HG02943 (cell line): ENCODE data around the gene ABR.

ENCODE experiments used
- ATAC-seq: cut with Tn5 transposase; IDR thresholded peaks from one replicate; pipeline ENCODE4 v1.9.1; 2021; ENCODE audit warnings: mild to moderate bottlenecking, low read depth, moderate library complexity; ENCODE audit not compliant: unreplicated experiment

The ABR gene

DNA sequence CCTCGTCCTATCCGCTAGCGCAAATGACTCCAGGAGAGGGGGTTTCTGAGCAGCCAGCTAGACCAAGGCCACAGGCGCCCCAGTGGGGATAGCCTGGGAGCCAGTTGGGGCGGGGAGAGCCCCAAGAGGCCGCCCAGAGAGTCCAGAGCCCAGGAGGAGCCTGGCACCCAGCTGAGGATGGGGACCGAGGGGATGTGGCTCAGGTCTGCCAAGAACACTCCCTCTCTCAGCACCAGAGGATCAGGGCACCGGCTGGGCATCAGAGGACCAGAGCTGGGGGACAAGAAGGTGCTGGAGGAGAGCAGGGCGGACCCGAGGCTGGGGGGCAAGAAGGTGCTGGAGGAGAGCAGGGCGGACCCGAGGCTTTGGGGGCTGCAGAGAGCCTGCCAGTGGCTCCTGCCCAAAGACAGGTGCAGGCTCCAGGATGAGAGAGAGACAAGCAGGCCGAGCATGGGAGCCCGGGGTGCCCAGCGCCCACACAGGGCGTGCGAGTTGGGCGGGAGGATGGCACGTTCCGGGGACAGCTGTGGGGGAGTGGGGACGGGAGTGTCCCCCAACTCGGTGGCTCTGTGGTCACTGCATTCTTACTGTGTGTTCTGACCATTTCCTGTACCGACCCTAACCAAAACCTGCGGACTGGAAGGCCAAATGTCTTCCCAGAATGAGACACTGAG is 143.5 kb downstream of the ABR start:
- ATAC-seq = no peak

DNA sequence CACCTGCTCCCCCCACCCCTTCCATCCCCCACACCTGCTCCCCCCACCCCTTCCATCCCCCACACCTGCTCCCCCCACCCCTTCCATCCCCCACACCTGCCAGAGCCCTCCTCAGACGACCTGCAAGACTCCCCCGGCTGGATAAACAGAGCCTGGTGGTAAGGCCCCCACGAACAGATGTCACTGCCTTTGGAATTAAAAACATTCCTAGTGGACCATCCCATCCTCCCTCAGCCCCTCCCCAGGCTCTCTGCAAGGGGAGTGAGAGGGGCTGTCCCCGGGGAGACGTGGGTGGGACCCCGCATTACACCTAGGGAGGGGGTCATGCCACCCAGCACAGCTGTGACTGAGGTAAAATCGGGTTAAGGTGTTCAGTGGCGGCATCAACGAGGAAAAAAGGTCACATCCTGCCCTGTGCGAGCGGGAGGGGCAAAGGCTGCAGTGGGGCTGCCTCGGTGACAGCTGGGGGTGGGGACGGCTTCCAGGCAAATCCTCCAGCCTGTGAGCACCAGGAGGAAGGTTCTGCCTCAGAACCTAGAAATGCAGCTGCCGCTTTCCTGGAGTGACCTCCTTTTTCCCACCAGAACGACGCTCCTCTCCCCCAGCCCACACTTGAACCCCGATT is 144.1 kb downstream of the ABR start:
- ATAC-seq = no peak

DNA sequence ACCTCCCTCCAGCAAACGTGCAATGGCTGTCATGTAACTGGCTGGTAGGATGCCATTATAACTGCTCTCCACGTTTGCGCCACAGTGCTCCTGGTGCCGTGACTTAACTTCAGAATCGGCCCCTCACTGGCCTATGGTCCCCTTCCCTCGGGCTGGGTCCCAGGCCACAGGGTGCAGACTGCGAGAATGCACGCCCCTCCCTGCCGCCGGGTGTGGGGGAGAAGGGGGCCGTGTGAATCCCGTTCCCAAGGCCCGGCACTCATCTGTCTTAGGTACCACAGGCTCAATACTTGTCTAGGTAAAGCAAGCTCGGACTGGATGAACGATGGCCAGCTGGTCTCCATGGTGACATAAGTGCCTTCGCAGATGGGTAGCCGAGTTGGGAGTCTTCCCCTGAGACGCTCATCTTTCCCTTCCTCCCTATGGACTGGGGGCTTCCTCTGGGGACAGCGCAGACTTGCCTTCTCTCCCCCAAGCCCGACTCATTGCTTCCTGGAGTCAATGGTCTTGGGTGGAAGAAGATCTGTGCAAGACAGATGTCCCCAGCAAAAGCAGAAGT is 145.1 kb downstream of the ABR start:
- ATAC-seq = no peak

DNA sequence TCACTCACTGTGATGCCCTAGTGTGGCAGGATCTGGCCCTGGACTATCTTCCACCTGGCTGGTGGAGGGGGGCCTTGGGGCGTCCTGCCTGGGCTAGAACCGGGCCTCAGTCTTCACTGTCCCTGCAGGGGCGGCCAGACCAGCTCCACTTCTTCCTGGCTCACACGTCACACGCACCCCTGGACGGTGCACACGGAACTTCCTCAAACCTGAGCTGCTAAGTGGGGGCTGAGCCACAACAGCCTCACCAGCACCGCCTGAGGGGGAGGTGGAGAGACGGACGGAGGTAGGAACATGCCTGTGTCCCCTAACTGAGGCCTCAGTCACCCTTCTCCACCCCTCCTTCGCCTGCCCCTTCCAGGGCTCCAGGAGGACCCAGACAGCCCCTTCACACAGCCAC is 146.3 kb downstream of the ABR start:
- no peak for ATAC-seq

DNA sequence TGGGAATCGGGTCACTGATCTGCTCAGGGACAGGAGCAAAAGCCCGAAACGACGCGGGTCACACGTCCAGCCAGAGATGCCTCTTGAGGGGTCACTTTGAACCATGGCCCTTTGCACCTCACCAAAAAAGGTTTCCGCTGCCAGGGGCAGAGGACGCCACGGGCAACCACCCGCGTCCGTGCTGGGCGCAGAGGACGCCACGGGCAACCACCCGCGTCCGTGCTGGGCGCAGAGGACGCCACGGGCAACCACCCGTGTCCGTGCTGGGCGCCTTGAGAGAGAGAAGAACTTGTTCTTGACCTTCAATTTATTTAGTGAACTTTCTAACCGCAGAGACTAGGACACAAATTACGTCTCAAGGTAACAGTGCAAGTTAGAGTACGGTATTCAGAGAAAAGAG is 147.4 kb downstream of the ABR start:
- ATAC-seq = no peak

DNA sequence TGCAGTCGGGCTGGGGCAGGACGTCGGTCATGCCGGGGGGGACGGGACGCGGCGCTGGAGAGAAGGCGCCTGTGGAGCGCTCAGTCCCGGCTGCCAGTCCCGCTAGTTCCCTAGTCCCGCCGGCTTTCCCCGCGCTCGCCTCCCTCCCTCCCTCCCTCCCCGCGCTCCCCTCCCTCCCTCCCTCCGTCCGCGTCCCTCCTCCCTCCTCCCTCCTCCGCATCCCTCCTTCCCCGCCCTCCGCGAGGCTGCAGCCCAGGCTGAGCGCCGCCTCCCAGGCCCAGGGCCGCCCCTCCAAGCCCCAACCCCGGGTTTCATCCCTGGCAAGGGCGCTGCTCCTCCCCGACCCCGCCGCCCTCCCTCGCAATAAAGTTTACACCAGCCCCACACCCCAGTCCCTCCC is 148.1 kb downstream of the ABR start:
- ATAC-seq = no peak

DNA sequence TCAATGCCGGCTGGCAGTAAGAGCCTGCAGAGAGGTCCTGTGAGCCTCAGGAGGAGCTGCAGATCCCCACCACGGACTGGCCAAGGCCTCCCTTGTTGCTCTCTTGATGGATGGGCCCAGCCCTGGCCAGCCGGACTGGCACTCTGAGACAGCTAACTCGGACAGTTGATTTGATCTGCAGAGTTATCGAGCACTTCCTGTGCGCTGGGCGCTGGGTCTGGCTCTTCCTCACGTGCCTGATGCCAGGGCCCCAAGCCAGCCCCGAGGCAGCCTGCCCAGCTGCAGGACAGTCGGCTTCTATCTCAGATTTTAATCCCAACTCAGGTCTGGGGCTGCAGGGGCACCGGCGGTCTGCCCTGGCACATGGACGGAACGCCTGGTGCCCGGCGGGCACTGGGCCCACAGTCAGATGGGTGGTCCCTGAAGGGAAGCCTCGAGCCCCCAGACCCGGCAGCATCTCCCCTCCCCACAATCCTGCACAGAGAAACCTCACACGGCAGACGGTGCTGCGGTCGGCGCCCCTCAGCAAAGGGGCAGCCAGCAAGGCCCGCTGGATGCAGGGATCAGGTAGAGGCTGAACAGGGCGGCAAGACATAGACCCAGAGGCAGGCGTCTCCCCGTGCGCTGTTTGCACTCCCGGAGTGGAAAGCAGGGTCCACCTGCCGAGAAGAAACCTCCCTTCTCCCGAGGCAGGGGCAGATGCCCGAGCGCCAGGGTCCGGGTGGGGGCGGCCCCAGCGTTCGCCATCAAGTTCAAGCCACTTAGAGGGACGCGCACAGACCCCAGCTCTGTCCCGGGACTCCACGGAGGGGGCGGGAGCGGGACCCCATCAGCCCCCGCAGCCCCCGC is 148.9 kb downstream of the ABR start:
- ATAC-seq = no peak

DNA sequence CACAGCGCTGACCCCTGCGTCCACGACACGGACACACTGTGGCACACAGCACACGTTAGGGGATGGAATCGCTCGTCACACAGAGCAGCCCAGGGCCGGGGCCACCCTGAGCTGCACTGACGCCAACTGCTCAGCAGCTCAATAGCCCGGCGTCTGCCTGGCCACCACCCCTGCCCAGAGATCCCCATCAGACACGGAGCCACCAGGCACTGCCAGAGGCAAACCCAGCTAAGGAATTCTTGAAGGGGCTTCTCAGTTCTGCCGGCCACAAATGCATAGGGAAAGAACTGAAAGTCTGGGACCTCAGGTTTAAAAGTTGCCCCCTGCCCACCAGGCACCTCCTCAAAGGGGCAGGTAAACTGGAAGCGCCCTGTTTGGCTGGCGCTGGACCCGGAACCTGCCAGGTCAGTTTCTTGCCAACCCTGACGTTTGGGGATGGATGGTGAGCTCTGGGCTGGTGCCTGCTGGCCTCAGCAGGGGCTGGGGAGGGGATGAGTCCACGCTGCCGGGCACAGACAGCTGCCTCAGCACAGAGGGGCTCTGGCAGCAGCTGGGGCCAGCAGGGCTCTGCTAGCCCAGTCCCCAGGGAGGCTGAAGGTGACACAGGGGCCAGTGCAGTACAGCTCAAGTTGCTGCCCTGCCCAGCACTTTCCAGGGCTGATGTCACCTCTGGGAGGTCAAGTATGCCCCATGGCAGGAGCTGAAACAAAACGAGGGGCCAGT is 149.7 kb downstream of the ABR start:
- ATAC-seq = no peak

DNA sequence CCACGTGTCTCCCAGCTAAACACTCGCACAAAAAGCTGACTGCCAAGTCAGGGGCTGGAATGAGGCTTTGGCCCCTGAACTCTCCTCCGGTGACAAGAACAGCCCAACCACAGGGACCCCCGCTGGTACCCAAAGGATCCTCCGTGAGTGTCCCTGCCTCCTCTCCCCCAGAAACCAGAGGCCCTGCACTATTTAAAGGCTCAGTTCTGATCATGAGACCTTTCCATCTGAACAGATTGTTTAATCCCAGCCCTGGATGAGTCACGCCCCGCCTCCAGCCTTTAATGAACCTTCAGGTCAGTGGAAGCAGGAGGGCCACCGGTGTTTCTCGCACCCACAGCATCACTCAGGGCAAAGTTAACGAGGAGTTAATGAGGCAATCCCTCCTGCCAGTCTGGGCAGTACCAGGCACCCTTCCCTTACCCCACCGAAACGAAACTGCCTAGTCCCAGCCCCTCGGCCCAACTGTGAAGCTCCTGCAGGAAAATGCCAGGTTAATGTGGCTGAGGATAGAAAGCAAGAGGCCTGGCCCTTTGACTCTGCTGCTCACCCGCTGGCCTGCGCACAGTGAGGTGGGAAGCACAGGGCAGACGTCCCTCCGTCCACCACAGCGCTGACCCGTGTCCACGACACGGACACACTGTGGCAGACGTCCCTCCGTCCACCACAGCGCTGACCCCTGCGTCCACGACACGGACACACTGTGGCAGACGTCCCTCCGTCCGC is 150.4 kb downstream of the ABR start:
- ATAC-seq = no peak

DNA sequence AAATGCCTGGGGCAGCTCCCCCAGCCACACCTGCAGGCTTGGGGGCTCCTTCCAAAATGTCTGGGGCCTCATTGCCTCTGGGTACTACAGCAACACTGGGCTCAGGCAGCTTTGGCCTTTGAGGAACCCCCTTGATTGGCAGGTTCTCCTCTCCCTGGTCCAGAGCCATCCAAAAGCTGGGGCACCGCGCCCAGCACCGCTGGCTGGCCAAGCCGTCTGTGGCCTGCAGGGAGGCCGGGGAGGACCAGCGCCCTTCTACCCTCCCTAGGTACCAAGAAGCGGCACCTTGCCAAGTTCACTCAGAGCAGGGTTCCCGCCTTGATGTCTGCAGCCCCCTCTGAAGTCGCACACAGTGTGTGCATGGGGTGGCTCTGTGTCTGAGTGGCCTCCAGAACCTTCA is 152.7 kb downstream of the ABR start:
- no peak for ATAC-seq

DNA sequence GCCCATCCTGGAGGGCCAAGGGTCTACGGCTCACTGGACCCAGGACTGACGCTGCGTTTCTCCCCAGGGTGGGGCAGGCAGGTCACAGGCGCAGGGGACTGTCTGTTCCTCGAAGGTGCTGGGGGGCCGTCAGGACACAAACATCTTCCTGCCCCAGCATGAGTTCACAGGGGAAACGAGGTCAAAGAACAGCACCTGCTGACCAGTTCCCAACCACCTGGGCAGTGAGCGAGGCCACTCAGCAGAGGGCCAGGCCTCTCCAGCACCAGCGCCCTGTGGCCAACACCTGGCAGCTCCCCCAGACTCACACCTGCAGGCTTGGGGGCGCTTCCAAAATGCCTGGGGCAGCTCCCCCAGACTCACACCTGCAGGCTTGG is 153.2 kb downstream of the ABR start:
- ATAC-seq = no peak

DNA sequence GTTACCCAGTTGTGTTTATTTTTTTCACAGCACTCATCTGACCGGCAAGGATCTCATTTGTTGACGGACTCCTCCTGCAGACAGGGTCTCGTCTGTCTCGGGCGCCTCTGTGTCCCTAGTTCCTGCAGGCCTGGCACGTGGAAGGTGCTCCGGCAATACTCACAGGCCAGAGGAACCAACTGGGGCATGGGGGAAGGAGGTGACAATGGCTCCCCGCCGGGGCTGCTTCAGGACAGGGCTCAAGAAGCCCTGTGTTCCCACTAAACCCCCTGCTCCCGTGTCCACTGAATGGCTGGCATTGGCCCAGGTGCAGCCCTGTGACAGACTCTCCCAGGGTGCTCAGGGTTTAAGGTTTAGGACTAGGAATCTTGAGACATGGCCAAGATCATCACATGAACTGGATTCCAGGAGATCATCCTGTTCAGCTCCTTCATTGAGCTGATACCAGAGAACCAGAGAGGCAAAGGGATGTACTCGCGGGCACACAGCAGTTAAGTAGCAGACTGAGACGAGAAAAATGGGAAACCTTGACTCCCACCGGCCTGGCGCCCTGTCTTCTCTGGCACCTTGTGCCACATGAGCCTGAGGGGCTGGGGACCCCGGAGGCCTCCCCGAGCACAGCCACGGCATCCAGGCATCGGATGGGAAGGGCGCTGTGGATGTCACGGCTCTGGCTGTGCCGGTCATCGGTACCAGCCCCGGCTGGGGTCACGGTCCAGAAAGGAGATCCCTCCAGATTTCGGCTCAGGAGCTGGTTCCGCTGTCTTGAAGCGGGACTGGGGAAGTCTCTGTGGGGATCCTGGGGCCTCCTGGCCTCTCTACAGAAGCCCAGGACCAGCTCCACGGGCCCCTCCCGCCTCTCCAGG is 153.8 kb downstream of the ABR start:
- ATAC-seq = no peak

DNA sequence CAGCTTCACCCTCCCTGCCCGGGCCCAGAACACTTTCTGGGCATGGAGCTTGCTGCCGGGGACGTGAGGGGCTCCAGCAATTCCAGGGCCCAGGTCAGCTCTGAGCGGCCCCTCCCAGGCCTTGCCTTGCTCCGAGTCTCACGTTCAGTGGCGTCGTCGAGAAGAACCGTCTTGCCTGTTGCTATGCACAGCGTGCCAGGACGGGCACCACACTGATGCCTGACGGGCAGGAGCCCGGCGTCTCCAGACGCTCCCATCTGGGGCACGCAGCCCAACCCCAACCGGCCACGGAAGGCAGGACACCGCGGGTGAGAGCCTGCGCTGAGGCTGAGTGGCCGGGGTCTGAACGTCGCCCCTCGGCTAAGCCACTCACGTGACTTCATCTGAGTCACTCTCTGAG is 155.7 kb downstream of the ABR start:
- ATAC-seq = no peak

DNA sequence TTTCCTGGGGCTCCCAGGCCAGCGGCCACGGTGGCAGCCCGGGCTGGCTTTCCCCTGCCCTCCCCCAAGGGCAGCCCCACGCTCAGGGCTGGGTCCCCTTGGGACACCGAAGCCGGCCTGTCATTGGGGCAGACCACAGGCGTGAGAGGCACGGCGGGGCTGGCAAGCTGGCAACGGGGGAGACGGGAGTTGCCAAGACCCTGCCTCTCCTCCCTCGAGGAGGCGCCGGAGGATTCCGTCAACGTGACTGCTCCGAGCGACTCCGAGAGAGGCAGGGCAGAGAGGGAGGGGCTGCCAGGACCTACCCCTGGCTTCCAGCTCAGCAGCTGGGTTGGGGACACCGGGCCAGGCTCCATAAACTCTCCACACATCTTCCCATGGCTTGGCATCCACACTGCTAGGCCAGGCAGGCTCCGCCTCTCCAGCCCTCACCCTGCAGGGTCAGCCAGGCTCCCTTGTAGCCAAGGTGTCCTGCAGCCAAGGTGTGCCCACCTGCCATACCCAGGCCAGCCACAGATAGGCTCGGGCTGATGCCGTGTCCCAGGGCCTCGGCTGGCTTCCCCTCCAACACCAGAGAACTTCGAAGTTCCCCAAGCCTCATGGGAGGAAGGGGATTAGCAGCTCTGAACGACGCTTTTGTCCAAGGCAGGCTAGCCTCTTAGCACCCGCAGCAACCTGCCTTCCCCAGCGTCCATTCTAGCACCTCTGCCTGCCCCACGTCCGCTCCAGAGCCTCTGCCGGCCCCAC is 157.3 kb downstream of the ABR start:
- no peak for ATAC-seq

DNA sequence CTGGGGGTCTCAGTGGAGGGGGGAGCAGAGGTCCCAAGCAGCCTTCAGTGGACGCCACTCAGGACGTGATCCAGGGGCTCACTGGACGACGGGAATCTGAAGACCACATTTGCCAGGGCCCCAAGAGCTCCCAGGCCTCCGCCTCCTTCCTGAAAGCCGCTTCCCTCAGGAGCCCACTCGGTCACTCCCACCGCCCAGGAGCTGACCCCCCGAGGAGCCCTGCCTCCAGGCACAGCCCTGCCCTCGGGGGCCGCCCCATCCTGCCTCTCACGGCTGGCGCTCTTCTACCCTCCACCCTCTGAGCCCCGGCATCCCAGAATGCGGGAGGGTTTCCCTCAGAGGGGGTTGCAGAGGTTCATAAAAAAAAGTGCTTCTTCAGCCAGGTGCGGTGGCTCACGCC is 158.6 kb downstream of the ABR start:
- no peak for ATAC-seq

DNA sequence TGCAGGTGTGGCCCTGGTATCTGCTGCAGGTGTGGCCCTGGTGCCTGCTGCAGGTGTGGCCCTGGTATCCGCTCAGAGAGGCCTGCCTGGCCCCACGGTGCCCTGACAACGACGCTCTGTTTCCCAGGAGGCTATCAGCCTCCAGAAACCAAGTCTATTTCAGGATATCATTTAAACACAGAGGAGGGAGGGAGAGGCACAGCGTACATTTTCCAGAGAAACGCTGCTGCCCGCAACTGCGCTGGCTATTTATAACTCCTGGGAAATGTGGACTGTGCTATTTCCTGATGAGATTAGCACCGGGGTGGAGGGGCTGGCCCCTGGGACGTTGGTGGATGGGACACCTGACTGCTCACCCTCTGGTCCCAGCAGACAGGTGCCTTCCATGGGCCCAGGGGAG is 160.3 kb downstream of the ABR start:
- ATAC-seq = no peak

DNA sequence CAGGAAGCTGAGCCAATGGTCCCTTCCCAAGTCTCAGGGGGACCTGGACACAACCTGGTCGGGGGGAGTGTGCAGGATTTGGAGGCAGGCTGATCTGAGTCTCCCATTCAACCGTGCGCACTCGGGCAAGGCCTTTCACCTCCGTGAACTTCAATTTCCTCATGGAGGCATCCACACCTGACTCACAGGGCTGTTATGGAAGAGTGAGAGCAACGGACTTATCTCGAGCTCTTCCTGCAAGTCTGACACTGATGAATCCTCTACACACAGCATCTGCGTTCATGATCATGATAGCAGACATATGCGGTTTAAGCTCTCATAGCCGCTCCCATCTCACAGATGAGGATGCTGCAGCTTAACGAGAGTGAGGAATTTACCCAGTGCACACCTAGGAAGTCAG is 161.2 kb downstream of the ABR start:
- no peak for ATAC-seq

DNA sequence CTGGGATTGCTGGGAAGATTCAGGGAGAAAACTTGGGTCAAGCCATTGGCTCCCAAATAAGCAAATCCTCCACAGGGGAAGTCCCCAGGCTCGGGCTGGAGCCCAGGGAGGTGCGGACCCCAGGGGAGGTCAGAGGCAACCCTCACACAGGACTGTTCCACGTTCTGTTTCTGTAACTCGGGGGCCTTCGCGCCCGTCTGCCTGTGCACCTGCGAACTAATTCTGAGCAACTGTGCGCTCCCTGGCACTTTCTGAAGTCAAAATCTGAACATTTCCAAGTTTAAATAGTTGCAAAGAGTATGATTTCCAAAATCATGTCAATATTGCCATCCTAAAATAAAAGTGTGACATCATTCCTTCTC is 166.1 kb downstream of the ABR start:
- ATAC-seq = no peak
